Measurements from ENCODE around the gene MCF2L2.
A peak's percentile ranks its signal among the peaks of the same experiment; 100 is the strongest.

Gene MCF2L2

GRCh38 chr3:183293966-183294365 is 134.5 kb downstream of the MCF2L2 start:
- DNase-seq (ENCODE audit: low spot score), result no peak

GRCh38 chr3:183291497-183292031 is 136.9 kb downstream of the MCF2L2 start:
- DNase-seq (ENCODE audit: low spot score), result no peak

- DNase-seq (ENCODE audit: low spot score), result no peak
These were observed 138.2 kb downstream of the MCF2L2 start for GRCh38 chr3:183290216-183290615.

- no peak for DNase-seq (ENCODE audit: low spot score)
These were observed 140.3 kb downstream of the MCF2L2 start for GRCh38 chr3:183288117-183288516.

GRCh38 chr3:183287301-183287971 is 141.0 kb downstream of the MCF2L2 start:
- no peak for DNase-seq (ENCODE audit: low spot score)

GRCh38 chr3:183285828-183286457 is 142.5 kb downstream of the MCF2L2 start:
- DNase-seq (ENCODE audit: low spot score), result peak; percentile 27

- DNase-seq (ENCODE audit: low spot score), result no peak
These were observed 143.1 kb downstream of the MCF2L2 start for GRCh38 chr3:183285318-183285717.

- DNase-seq (ENCODE audit: low spot score), result no peak
These were observed 143.8 kb downstream of the MCF2L2 start for GRCh38 chr3:183284570-183284969.

GRCh38 chr3:183283886-183284285 is 144.5 kb downstream of the MCF2L2 start:
- no peak for DNase-seq (ENCODE audit: low spot score)

GRCh38 chr3:183281126-183281797 is 147.2 kb downstream of the MCF2L2 start:
- DNase-seq (ENCODE audit: low spot score), result no peak

- no peak for DNase-seq (ENCODE audit: low spot score)
These were observed 149.0 kb downstream of the MCF2L2 start for GRCh38 chr3:183279371-183279770.

GRCh38 chr3:183278479-183279088 is 149.8 kb downstream of the MCF2L2 start:
- no peak for DNase-seq (ENCODE audit: low spot score)

GRCh38 chr3:183277260-183277659 is 151.2 kb downstream of the MCF2L2 start:
- DNase-seq (ENCODE audit: low spot score), result no peak

GRCh38 chr3:183275937-183276336 is 152.5 kb downstream of the MCF2L2 start:
- DNase-seq (ENCODE audit: low spot score), result no peak

GRCh38 chr3:183275418-183275817 is 153.0 kb downstream of the MCF2L2 start:
- no peak for DNase-seq (ENCODE audit: low spot score)

GRCh38 chr3:183274609-183275008 is 153.8 kb downstream of the MCF2L2 start:
- DNase-seq (ENCODE audit: low spot score), result no peak

- no peak for DNase-seq (ENCODE audit: low spot score)
These were observed 155.6 kb downstream of the MCF2L2 start for GRCh38 chr3:183272791-183273190.

GRCh38 chr3:183272142-183272541 is 156.3 kb downstream of the MCF2L2 start:
- no peak for DNase-seq (ENCODE audit: low spot score)

- DNase-seq (ENCODE audit: low spot score), result no peak
These were observed 158.1 kb downstream of the MCF2L2 start for GRCh38 chr3:183270344-183270743.

GRCh38 chr3:183269345-183269744 is 159.1 kb downstream of the MCF2L2 start:
- DNase-seq (ENCODE audit: low spot score), result no peak

GRCh38 chr3:183268366-183268765 is 160.1 kb downstream of the MCF2L2 start:
- no peak for DNase-seq (ENCODE audit: low spot score)

- no peak for DNase-seq (ENCODE audit: low spot score)
These were observed 161.3 kb downstream of the MCF2L2 start for GRCh38 chr3:183267140-183267539.

GRCh38 chr3:183266454-183266853 is 162.0 kb downstream of the MCF2L2 start:
- DNase-seq (ENCODE audit: low spot score), result no peak
